SK-N-SH (cell line): ENCODE data around the gene ATG7. TPM values are rescaled to one million over a fixed set of nuclear protein-coding genes. Genes with fewer than 3 reads are reported as not detected.

Experiments
- CTCF ChIA-PET: fragments of 300-600, 350-600 bp; formaldehyde crosslinking; extraction: SDS; loops from one replicate; lab custom pipeline; 2021; lab: Yijun Ruan, JAX
- POLR2A ChIA-PET: fragments of 350-600 bp; sonication (Branson Sonifier 250); formaldehyde crosslinking; extraction: SDS; loops from one replicate; lab custom pipeline; 2020; ENCODE audit warnings: antibody characterized with exemption, inconsistent platforms; lab: Yijun Ruan, JAX
- DNase-seq: peaks from one replicate; pipeline ENCODE4 v3.0.0; 2012
- H2AFZ ChIP-seq: fragments of 200-600 bp; sonication (generic); 2 replicates; pipeline ENCODE4 v1.8.1; 2016; ENCODE audit warnings: antibody characterized with exemption, mild to moderate bottlenecking, low read depth
- H3F3A ChIP-seq: fragments of 200-600 bp; sonication (generic); replicated peaks from 2 replicates; pipeline ENCODE3; 2016; ENCODE audit warnings: antibody characterized with exemption, mild to moderate bottlenecking; ENCODE audit not compliant: insufficient read depth
- H3K27ac ChIP-seq, 2 experiments: fragments of 200-500 bp in 1 of 2; fragments of 200-600 bp in 1 of 2; sonication (Bioruptor generic) in 1 of 2; sonication (generic), shearing (Covaris generic) in 1 of 2; 2 replicates each; pipeline versions ENCODE4 v1.5.1 to v1.6.1; 2014 to 2016; ENCODE audit warnings: low read depth in 2 of 2, inconsistent platforms in 1 of 2, low read length in 1 of 2, mild to moderate bottlenecking in 1 of 2, mixed read lengths in 1 of 2
- H3K27me3 ChIP-seq: fragments of 200-600 bp; sonication (generic), shearing (Covaris generic); 2 replicates; pipeline ENCODE4 v1.6.1; 2016; ENCODE audit warnings: mixed run types; ENCODE audit not compliant: insufficient read depth
- H3K36me3 ChIP-seq, 2 experiments: fragments of 200-500 bp in 1 of 2; fragments of 200-600 bp in 1 of 2; sonication (Bioruptor generic) in 1 of 2; sonication (generic) in 1 of 2; replicated peaks in 1 of 2; 2 replicates each; pipeline versions ENCODE3 to v1.5.1; 2014 to 2016; ENCODE audit warnings: low read length in 1 of 2, mild to moderate bottlenecking in 1 of 2; ENCODE audit not compliant: insufficient read depth in 2 of 2, control insufficient read depth in 1 of 2
- H3K4me1 ChIP-seq, 2 experiments: fragments of 200-500 bp in 1 of 2; fragments of 200-600 bp in 1 of 2; sonication (Bioruptor generic) in 1 of 2; sonication (generic), shearing (Covaris generic) in 1 of 2; 2 replicates each; pipeline versions ENCODE4 v1.5.1 to v1.6.1; 2014 to 2016; ENCODE audit warnings: low read depth in 1 of 2, low read length in 1 of 2, mixed run types in 1 of 2; ENCODE audit not compliant: insufficient read depth in 2 of 2, control insufficient read depth in 1 of 2
- H3K4me2 ChIP-seq: fragments of 200-600 bp; sonication (generic), shearing (Covaris generic); 2 replicates; pipeline ENCODE4 v1.6.1; 2017; ENCODE audit warnings: mixed run types
- H3K4me3 ChIP-seq, 2 experiments: fragments of 200-500 bp in 1 of 2; fragments of 200-600 bp in 1 of 2; sonication (Bioruptor generic) in 1 of 2; sonication (generic), shearing (Covaris generic) in 1 of 2; 2 replicates each; pipeline versions ENCODE4 v1.5.1 to v1.8.1; 2014 to 2016; ENCODE audit warnings: low read depth in 2 of 2, inconsistent platforms in 1 of 2, low read length in 1 of 2, mild to moderate bottlenecking in 1 of 2, mixed read lengths in 1 of 2, moderate library complexity in 1 of 2
- H3K79me2 ChIP-seq: fragments of 200-600 bp; sonication (generic); 2 replicates; pipeline ENCODE4 v1.8.1; 2017; ENCODE audit warnings: mild to moderate bottlenecking; ENCODE audit not compliant: insufficient read depth
- H3K9ac ChIP-seq: fragments of 200-600 bp; sonication (generic); 2 replicates; pipeline ENCODE4 v1.6.1; 2017; ENCODE audit warnings: mixed run types
- H3K9me2 ChIP-seq: fragments of 200-600 bp; sonication (generic); 2 replicates; pipeline ENCODE4 v1.6.1; 2017; ENCODE audit warnings: mixed run types
- H3K9me3 ChIP-seq: fragments of 200-600 bp; sonication (generic); 2 replicates; pipeline ENCODE4 v1.6.1; 2017; ENCODE audit warnings: mixed run types, mild to moderate bottlenecking, moderate library complexity
- H4K20me1 ChIP-seq: fragments of 200-600 bp; sonication (generic); 2 replicates; pipeline ENCODE4 v1.6.1; 2017; ENCODE audit warnings: mild to moderate bottlenecking, mixed run types; ENCODE audit not compliant: insufficient read depth
- ELF1 ChIP-seq: IDR thresholded peaks from 2 replicates; pipeline ENCODE4 v1.4.0; 2012
- EP300 ChIP-seq, 2 experiments: IDR thresholded peaks; 2 replicates each; pipeline versions ENCODE4 v1.4.0 to v1.6.1; 2012; ENCODE audit warnings: borderline replicate concordance in 1 of 2, low read depth in 1 of 2, low read length in 1 of 2
- EZH2phosphoT487 ChIP-seq: fragments of 200-600 bp; sonication (generic); IDR thresholded peaks from 2 replicates; pipeline ENCODE4 v1.6.1; 2017; ENCODE audit warnings: low read depth, mixed run types, mild to moderate bottlenecking, antibody characterized with exemption, moderate library complexity, borderline replicate concordance
- FOSL2 ChIP-seq: IDR thresholded peaks from 2 replicates; pipeline ENCODE4 v1.4.0; 2012; ENCODE audit warnings: low read depth, mild to moderate bottlenecking, moderate library complexity, borderline replicate concordance
- IRF3 ChIP-seq: fragments of 150-350 bp; IDR thresholded peaks from 2 replicates; pipeline ENCODE4 v1.6.1; 2016; ENCODE audit warnings: mild to moderate bottlenecking, low read depth, low read length
- MAX ChIP-seq: IDR thresholded peaks from 2 replicates; pipeline ENCODE4 v1.4.0; 2012; ENCODE audit warnings: low read depth
- NFIC ChIP-seq: IDR thresholded peaks from 2 replicates; pipeline ENCODE4 v1.4.0; 2012; ENCODE audit warnings: borderline replicate concordance
- RAD21 ChIP-seq: IDR thresholded peaks from 2 replicates; pipeline ENCODE4 v1.6.1; 2012; ENCODE audit warnings: mild to moderate bottlenecking, low read length
- REST ChIP-seq: IDR thresholded peaks from 2 replicates; pipeline ENCODE4 v1.6.1; 2012; ENCODE audit warnings: mild to moderate bottlenecking, low read depth, low read length, moderate library complexity
- RXRA ChIP-seq: IDR thresholded peaks from 2 replicates; pipeline ENCODE4 v1.4.0; 2012; ENCODE audit warnings: low read depth, mild to moderate bottlenecking, borderline replicate concordance
- TAF1 ChIP-seq: IDR thresholded peaks from 2 replicates; pipeline ENCODE4 v1.6.1; 2012; ENCODE audit warnings: low read depth, mild to moderate bottlenecking, low read length, moderate library complexity, borderline replicate concordance
- YY1 ChIP-seq: IDR thresholded peaks from 2 replicates; pipeline ENCODE4 v1.4.0; 2012; ENCODE audit warnings: low read depth, mild to moderate bottlenecking
- WGBS: methylation state at CpG from one replicate; pipeline ENCODE4 v1.1.6; 2017; ENCODE audit warnings: low lambda C conversion rate; 5-methylcytosine and 5-hydroxymethylcytosine counted together
- polyA plus RNA-seq, 3 experiments: library from polyadenylated mRNA; depleted of rRNA; stranded (reverse); fragments of >200 nt; gene quantifications; 2 replicates each; pipeline ENCODE4 v1.2.3, GENCODE V29; 2012

ATG7 gene
- polyA plus RNA-seq, 1 of the 3 experiments (the other 2 are of a cell fraction), result 29.5 TPM

GRCh38 chr3:11588755-11589154 lies 316.6 kb downstream of the ATG7 start:
- Histone ChIP-seq H3K4me3 (no peak overlapping the region), H3K4me2 (no peak overlapping the region), H3K27ac (no peak overlapping the region; a peak in 1 of 4 replicates), H3K9me2 (no peaks in the 10 kb centered on the region), H3K9me3 (no peaks in the 10 kb centered on the region), H3K4me1 (peaks cover 40 to 61% of the 10 kb centered on the region in 2 experiments), H3K27me3 (no peaks in the 10 kb centered on the region), H3K36me3 (peaks cover 0 to 8% of the 10 kb centered on the region in 2 experiments), H4K20me1 (peaks cover 95% of the 10 kb centered on the region), H3K9ac (no peak overlapping the region), H3F3A (peaks cover 6% of the 10 kb centered on the region), H2AFZ (no peak overlapping the region), H3K79me2 (peaks cover 100% of the 10 kb centered on the region)
- WGBS, result 67% methylated on average over 3 of the region's 3 CpGs
- ChIA-PET POLR2A (no interaction called here), CTCF (no interaction called here)
- DNase-seq, result no peak
- no peak for TF ChIP-seq TAF1
- no peak for TF ChIP-seq RAD21
- TF ChIP-seq EZH2phosphoT487, result no peak
- no peak for TF ChIP-seq FOSL2
- TF ChIP-seq RXRA, result no peak
- TF ChIP-seq ELF1, result no peak
- no peak for TF ChIP-seq MAX
- no peak for TF ChIP-seq NFIC
- no peak for TF ChIP-seq EP300 (IDR thresholded peaks at IDR 0.05; ENCODE audit: borderline replicate concordance in 1 of 2, low read depth in 1 of 2, low read length in 1 of 2)
- TF ChIP-seq, all 33 proteins: peak for 0

- CTCF ChIA-PET, result interaction anchor here (0.9 to 1.0 kb wide), 2 partner anchors 205 to 254 kb away, joined by 3 read pairs; no protein-coding TSS in a partner anchor
- TF ChIP-seq REST (no peak), EZH2phosphoT487 (no peak), YY1 (no peak), RXRA (no peak), RAD21 (no peak), IRF3 (no peak), NFIC (no peak)
- POLR2A ChIA-PET, result no interaction called here
- H3K4me3 ChIP-seq, result no peak overlapping the region
- H3K27me3 ChIP-seq, result no peaks in the 10 kb centered on the region
- no peak overlapping the region for H2AFZ ChIP-seq
- no peaks in the 10 kb centered on the region for H3K9me3 ChIP-seq
- H3K4me1 ChIP-seq, result peaks cover 41 to 56% of the 10 kb centered on the region in 2 experiments
- no peak for DNase-seq
- H3K9me2 ChIP-seq, result no peaks in the 10 kb centered on the region
- H3K27ac ChIP-seq, result no peak overlapping the region; a peak in 1 of 4 replicates
- peaks cover 3 to 15% of the 10 kb centered on the region in 2 experiments for H3K36me3 ChIP-seq
- WGBS, result 91% methylated on average over 11 of the region's 11 CpGs
- H3K4me2 ChIP-seq, result no peak overlapping the region
- peaks cover 100% of the 10 kb centered on the region for H3K79me2 ChIP-seq
- no peak overlapping the region for H3K9ac ChIP-seq
- H3F3A ChIP-seq, result no peaks in the 10 kb centered on the region
- peaks cover 95% of the 10 kb centered on the region for H4K20me1 ChIP-seq
These were observed 317.5 kb downstream of the ATG7 start for GRCh38 chr3:11589706-11590105.
